ENCODE measurements around the gene CELF2. TPM values are rescaled to one million over a fixed set of nuclear protein-coding genes. Genes with fewer than 3 reads are reported as not detected.

CELF2 gene
- total RNA-seq, 3 donors from 2014 or later (not counting 1 experiment from before 2014, with no cell fraction given): 282 to 298 (median 295) TPM

DNA sequence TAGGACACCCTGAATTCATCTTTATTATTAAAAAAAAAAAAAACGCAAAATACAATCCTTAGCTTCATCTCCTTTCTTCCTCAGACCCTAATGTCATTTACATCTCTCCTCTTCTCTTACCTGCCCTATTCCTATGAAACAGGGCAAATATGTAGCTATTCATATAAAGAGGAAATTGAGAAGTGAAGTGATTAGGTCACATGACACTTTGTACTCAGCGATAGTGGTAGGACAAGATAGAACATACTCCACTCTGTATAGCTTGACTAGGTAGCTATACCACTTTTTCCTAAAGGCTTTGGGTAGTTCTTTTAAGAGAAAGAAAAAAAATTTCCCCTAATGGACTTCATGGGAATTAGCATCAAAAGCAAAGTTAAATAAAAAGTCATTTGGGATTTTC lies 6.2 kb upstream of the CELF2 start:
- H3K9me3 ChIP-seq (ENCODE audit: control insufficient read depth, insufficient read depth, low read length): no peaks in the 10 kb centered on the region
- TF ChIP-seq, protein P1, sequence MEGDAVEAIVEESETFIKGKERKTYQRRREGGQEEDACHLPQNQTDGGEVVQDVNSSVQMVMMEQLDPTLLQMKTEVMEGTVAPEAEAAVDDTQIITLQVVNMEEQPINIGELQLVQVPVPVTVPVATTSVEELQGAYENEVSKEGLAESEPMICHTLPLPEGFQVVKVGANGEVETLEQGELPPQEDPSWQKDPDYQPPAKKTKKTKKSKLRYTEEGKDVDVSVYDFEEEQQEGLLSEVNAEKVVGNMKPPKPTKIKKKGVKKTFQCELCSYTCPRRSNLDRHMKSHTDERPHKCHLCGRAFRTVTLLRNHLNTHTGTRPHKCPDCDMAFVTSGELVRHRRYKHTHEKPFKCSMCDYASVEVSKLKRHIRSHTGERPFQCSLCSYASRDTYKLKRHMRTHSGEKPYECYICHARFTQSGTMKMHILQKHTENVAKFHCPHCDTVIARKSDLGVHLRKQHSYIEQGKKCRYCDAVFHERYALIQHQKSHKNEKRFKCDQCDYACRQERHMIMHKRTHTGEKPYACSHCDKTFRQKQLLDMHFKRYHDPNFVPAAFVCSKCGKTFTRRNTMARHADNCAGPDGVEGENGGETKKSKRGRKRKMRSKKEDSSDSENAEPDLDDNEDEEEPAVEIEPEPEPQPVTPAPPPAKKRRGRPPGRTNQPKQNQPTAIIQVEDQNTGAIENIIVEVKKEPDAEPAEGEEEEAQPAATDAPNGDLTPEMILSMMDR (IDR thresholded peaks at IDR 0.05): no peak
- no peaks in the 10 kb centered on the region for H3K4me1 ChIP-seq (ENCODE audit: control insufficient read depth, insufficient read depth, low read length)
- Mint-ChIP-seq H3K4me1 (no peaks in the 10 kb centered on the region), H3K27me3 (ENCODE audit: low read depth in 2 of 2) (peaks cover 55 to 72% of the 10 kb centered on the region in 2 donors), H3K36me3 (no peaks in the 10 kb centered on the region), H3K9me3 (no peaks in the 10 kb centered on the region), H3K4me3 (no peak overlapping the region), H3K27ac (no peak overlapping the region)
- H3K4me3 ChIP-seq (ENCODE audit: low read length): no peak overlapping the region
- DNase-seq (no peak), ATAC-seq (no peak)
- H3K36me3 ChIP-seq (ENCODE audit: control insufficient read depth, insufficient read depth, low read length): no peaks in the 10 kb centered on the region
- intact Hi-C loops (cut with micrococcal nuclease): no loop called here
- H3K27ac ChIP-seq (ENCODE audit: low read length): no peak overlapping the region
- peaks cover 17% of the 10 kb centered on the region for H3K27me3 ChIP-seq (ENCODE audit: control insufficient read depth, insufficient read depth, low read length)
- WGBS (ENCODE audit: insufficient coverage): no CpG with 5 or more reads among the region's 2 CpGs

DNA sequence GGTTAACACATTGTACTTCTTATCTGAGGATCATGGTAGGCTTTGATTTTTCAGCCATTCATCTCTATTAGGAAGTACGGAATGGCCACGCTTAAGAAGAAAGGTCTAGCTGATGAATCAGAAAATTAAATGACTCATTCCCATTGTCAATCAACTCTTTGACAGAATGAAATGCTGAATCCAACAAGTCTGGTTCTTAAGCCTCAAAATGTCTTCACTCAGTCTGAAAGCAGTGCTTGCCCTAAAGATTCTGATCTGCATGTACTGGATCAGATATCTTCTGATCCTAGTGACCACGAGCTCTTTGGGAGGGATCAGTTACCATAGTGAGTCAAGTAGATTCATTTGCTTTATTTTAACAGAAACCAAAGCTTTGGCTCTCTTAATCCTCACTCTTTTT lies 5.7 kb upstream of the CELF2 start:
- intact Hi-C loops (cut with micrococcal nuclease): no loop called here

DNA sequence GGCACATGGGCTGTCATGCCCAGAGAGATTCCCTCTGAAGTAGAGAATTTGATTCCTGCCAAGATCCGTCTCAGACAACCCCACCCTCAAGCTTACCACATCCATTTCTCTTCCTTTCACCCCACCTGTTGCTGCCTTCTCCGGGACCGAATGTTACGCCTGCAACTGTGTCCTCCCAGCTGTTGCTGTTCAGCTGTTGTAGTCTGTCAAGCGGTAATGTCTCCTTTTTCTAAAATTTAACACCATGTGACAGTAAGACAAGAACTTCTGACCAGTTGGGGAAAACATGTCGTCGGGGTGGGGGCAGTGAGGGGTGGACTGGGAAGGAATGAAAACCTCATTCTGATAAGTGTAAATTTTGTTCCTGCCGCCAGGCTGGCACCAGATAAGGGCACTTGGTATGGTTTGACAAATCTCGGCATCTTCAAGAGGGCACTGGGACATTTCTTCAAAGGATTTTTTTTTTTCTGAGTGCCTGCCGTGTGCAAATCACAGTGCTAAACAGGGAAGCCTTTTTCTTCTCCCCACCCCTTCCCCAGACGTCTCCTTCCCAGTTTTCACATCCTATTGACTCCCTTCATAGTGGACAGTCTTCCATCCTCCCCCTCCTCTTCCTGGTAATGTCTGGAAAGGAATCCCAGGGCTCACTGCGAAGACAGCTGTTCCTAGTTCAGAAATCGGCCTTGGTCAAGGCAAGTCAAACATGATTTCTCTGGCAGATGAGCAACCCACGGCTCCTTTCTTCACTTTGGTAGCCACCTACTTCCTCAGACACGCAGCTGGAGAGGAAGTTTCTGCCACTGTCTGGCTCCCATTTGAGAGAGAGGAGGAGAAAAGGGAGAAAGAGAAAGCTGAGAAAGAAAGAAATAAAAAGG lies 5.0 kb upstream of the CELF2 start:
- no peaks in the 10 kb centered on the region for H3K9me3 Mint-ChIP-seq
- WGBS (ENCODE audit: insufficient coverage): 58% methylated on average over 15 of the region's 15 CpGs
- Histone ChIP-seq H3K4me1 (ENCODE audit: control insufficient read depth, insufficient read depth, low read length) (peaks cover 5% of the 10 kb centered on the region), H3K27ac (ENCODE audit: low read length) (no peak overlapping the region), H3K36me3 (ENCODE audit: control insufficient read depth, insufficient read depth, low read length) (no peaks in the 10 kb centered on the region), H3K27me3 (ENCODE audit: control insufficient read depth, insufficient read depth, low read length) (peaks cover 25% of the 10 kb centered on the region), H3K9me3 (ENCODE audit: control insufficient read depth, insufficient read depth, low read length) (no peaks in the 10 kb centered on the region), H3K4me3 (ENCODE audit: low read length) (no peak overlapping the region)
- peaks cover 53 to 78% of the 10 kb centered on the region in 2 donors for H3K27me3 Mint-ChIP-seq (ENCODE audit: low read depth in 2 of 2)
- no peak overlapping the region for H3K4me3 Mint-ChIP-seq
- H3K36me3 Mint-ChIP-seq: no peaks in the 10 kb centered on the region
- intact Hi-C loops (cut with micrococcal nuclease): no loop called here
- ATAC-seq: no peak
- DNase-seq: no peak
- peaks cover 5% of the 10 kb centered on the region in 2 donors for H3K4me1 Mint-ChIP-seq
- TF ChIP-seq, protein P1 (IDR thresholded peaks at IDR 0.05): no peak
- no peak overlapping the region for H3K27ac Mint-ChIP-seq

More for the DNA sequence above, 5.7 kb upstream of the CELF2 start:
- Histone ChIP-seq H3K4me1 (ENCODE audit: control insufficient read depth, insufficient read depth, low read length) (no peaks in the 10 kb centered on the region), H3K36me3 (ENCODE audit: control insufficient read depth, insufficient read depth, low read length) (no peaks in the 10 kb centered on the region), H3K27me3 (ENCODE audit: control insufficient read depth, insufficient read depth, low read length) (peaks cover 22% of the 10 kb centered on the region), H3K27ac (ENCODE audit: low read length) (no peak overlapping the region), H3K4me3 (ENCODE audit: low read length) (no peak overlapping the region), H3K9me3 (ENCODE audit: control insufficient read depth, insufficient read depth, low read length) (no peaks in the 10 kb centered on the region)
- Mint-ChIP-seq H3K27ac (no peak overlapping the region), H3K4me1 (peaks cover 0 to under 1% of the 10 kb centered on the region in 2 donors), H3K9me3 (no peaks in the 10 kb centered on the region), H3K27me3 (ENCODE audit: low read depth in 2 of 2) (peaks cover 49 to 74% of the 10 kb centered on the region in 2 donors), H3K4me3 (no peak overlapping the region), H3K36me3 (no peaks in the 10 kb centered on the region)
- 81% methylated on average over 3 of the region's 3 CpGs for WGBS (ENCODE audit: insufficient coverage)
- no peak for ATAC-seq
- TF ChIP-seq, protein P1 (IDR thresholded peaks at IDR 0.05): no peak
- no peak for DNase-seq
